K562 (cell line): Measurements from ENCODE around the gene EXD2. TPM values are rescaled to one million over a fixed set of nuclear protein-coding genes. Genes with fewer than 3 reads are reported as not detected.

Source experiments
- ATAC-seq: fragments of 200-7000 bp; cut with Tn5 transposase; 3 replicates; pipeline ENCODE4 v1.9.1; 2020; ENCODE audit warnings: moderate library complexity
- BruUV-seq: library from RNA; stranded (reverse); fragments of 400-500 nt; replicated peaks from 2 replicates; lab custom pipeline; 2021; lab: Mats Ljungman, UMichigan
- CTCF ChIA-PET: fragments of 300-600 bp; formaldehyde crosslinking; extraction: SDS; loops from one replicate; lab custom pipeline; 2021; ENCODE audit warnings: low intra/inter-chr PET ratio; lab: Yijun Ruan, JAX
- POLR2A ChIA-PET: fragments of 300-600, 350-650 bp; sonication (Branson Sonifier 250); formaldehyde crosslinking; extraction: SDS; loops from one replicate; lab custom pipeline; 2021; ENCODE audit warnings: antibody characterized with exemption, inconsistent platforms; lab: Yijun Ruan, JAX
- DNase-seq, 4 experiments: peaks; one replicate each; pipeline versions ENCODE4 v3.0.0 to v3.0.0-alpha.2; 2011 to 2018; ENCODE audit warnings: low spot score in 3 of 4, mixed read lengths in 3 of 4; ENCODE audit errors: extremely low read depth in 1 of 4
- FAIRE-seq: peaks from 2 replicates; lab custom pipeline; 2011; peaks lifted over from hg19 to GRCh38; lab: Jason Lieb, UNC
- H2AFZ ChIP-seq: 2 replicates; pipeline ENCODE4 v1.6.0; 2011; ENCODE audit warnings: low read depth, low read length, control low read depth, inconsistent platforms
- H3K27ac ChIP-seq: fragments of 200-600 bp; 3 replicates; pipeline ENCODE4 v1.8.0; 2011; ENCODE audit warnings: low read depth, mild to moderate bottlenecking, control low read depth, inconsistent platforms, low read length, moderate library complexity, mixed read lengths; ENCODE audit errors: extremely low read depth
- H3K27me3 ChIP-seq, 2 experiments: fragments of 300-600 bp in 1 of 2; 2 replicates in 1 of 2; 3 replicates in 1 of 2; pipeline versions ENCODE4 v1.6.0 to v1.8.0; 2011; ENCODE audit warnings: inconsistent platforms in 2 of 2, low read length in 2 of 2, mild to moderate bottlenecking in 1 of 2, mixed read lengths in 1 of 2, moderate library complexity in 1 of 2; ENCODE audit not compliant: control insufficient read depth in 2 of 2, insufficient read depth in 2 of 2
- H3K36me3 ChIP-seq: fragments of 300-600 bp; 3 replicates; pipeline ENCODE4 v1.8.0; 2011; ENCODE audit warnings: mild to moderate bottlenecking, low read length, inconsistent platforms; ENCODE audit not compliant: control insufficient read depth, insufficient read depth
- H3K4me1 ChIP-seq, 2 experiments: fragments of 200-600 bp in 1 of 2; replicated peaks in 1 of 2; 2 replicates in 1 of 2; 3 replicates in 1 of 2; pipeline versions ENCODE4 v1.5.1 to v1.8.0; 2011; ENCODE audit warnings: inconsistent platforms in 2 of 2, low read length in 2 of 2, mild to moderate bottlenecking in 1 of 2, mixed read lengths in 1 of 2, moderate library complexity in 1 of 2; ENCODE audit not compliant: control insufficient read depth in 2 of 2, insufficient read depth in 2 of 2
- H3K4me2 ChIP-seq: 2 replicates; pipeline ENCODE4 v1.6.1; 2011; ENCODE audit warnings: low read length, control low read depth, inconsistent platforms, mixed read lengths; ENCODE audit not compliant: insufficient read depth
- H3K4me3 ChIP-seq: fragments of 200-600 bp; sonication (generic), shearing (Covaris generic); 2 replicates; pipeline ENCODE4 v1.5.1; 2016; ENCODE audit warnings: control low read depth, inconsistent platforms
- H3K79me2 ChIP-seq: fragments of 200-600 bp; 3 replicates; pipeline ENCODE4 v1.8.0; 2011; ENCODE audit warnings: low read length, inconsistent platforms; ENCODE audit not compliant: control insufficient read depth, insufficient read depth
- H3K9ac ChIP-seq, 2 experiments: 2 replicates each; pipeline versions ENCODE4 v1.6.0 to v1.6.1; 2011; ENCODE audit warnings: low read depth in 2 of 2, low read length in 2 of 2, control low read depth in 1 of 2, inconsistent platforms in 1 of 2, mild to moderate bottlenecking in 1 of 2, mixed read lengths in 1 of 2; ENCODE audit not compliant: insufficient read depth in 1 of 2
- H3K9me1 ChIP-seq: one replicate; pipeline ENCODE4 v1.6.0; 2011; ENCODE audit warnings: inconsistent platforms, mild to moderate bottlenecking, low read length, moderate library complexity; ENCODE audit not compliant: control insufficient read depth, insufficient read depth
- H3K9me3 ChIP-seq: replicated peaks from 2 replicates; pipeline ENCODE4 v1.5.1; 2011; ENCODE audit warnings: low read depth, low read length, inconsistent platforms; ENCODE audit not compliant: control insufficient read depth, insufficient read depth
- H4K20me1 ChIP-seq: replicated peaks from 2 replicates; pipeline ENCODE4 v1.6.1; 2011; ENCODE audit warnings: low read length, inconsistent platforms, mixed read lengths; ENCODE audit not compliant: control insufficient read depth, insufficient read depth
- BRCA1 ChIP-seq, 2 experiments: fragments of 450-650 bp in 1 of 2; sonication (generic) in 1 of 2; formaldehyde crosslinking in 1 of 2; IDR thresholded peaks; 2 replicates each; pipeline versions ENCODE4 v1.5.0 to v1.6.1; 2017 to 2020; ENCODE audit warnings: mild to moderate bottlenecking in 1 of 2, missing genetic modification reagents in 1 of 2
- DPF2 ChIP-seq: fragments of 450-650 bp; IDR thresholded peaks from 2 replicates; pipeline ENCODE4 v1.6.1; 2016
- HMG20A ChIP-seq: fragments of 450-650 bp; formaldehyde crosslinking; conservative IDR thresholded peaks from 2 replicates; pipeline ENCODE4 v1.4.0; 2020; ENCODE audit warnings: mild to moderate bottlenecking, mixed read lengths
- RBM17 ChIP-seq: fragments of 200-400 bp; formaldehyde crosslinking; IDR thresholded peaks from 2 replicates; pipeline ENCODE4 v1.6.1; 2017; ENCODE audit warnings: low read depth, mild to moderate bottlenecking, low read length, borderline replicate concordance
- RFX7 ChIP-seq: fragments of 250-450 bp; sonication (Bioruptor Pico); IDR thresholded peaks from 2 replicates; pipeline ENCODE4 v1.5.1; 2021; ENCODE audit warnings: mild to moderate bottlenecking
- SNIP1 ChIP-seq: fragments of 450-650 bp; IDR thresholded peaks from 2 replicates; pipeline ENCODE4 v1.7.1; 2017; ENCODE audit warnings: low read depth, mild to moderate bottlenecking
- SRSF1 ChIP-seq: fragments of 200-400 bp; formaldehyde crosslinking; IDR thresholded peaks from 2 replicates; pipeline ENCODE4 v1.6.1; 2017; ENCODE audit warnings: mild to moderate bottlenecking, low read depth, low read length, moderate library complexity
- SUPT5H ChIP-seq: fragments of 450-650 bp; IDR thresholded peaks from 2 replicates; pipeline ENCODE4 v1.6.1; 2016
- TEAD1 ChIP-seq, 2 experiments: fragments of 450-650 bp in 1 of 2; sonication (generic) in 1 of 2; formaldehyde crosslinking; IDR thresholded peaks; 2 replicates each; pipeline versions ENCODE4 v1.4.0 to v1.8.0; 2020 to 2022; ENCODE audit warnings: mild to moderate bottlenecking in 2 of 2, missing genetic modification reagents in 1 of 2
- TFAM ChIP-seq: fragments of 250-450 bp; sonication (Bioruptor Pico); conservative IDR thresholded peaks from 2 replicates; pipeline ENCODE4 v1.5.0; 2021; ENCODE audit warnings: mild to moderate bottlenecking, moderate library complexity
- TSHZ1 ChIP-seq: fragments of 250-450 bp; sonication (Bioruptor Pico); IDR thresholded peaks from 2 replicates; pipeline ENCODE4 v1.4.0; 2020; ENCODE audit warnings: mild to moderate bottlenecking, moderate library complexity
- ZNF143 ChIP-seq: sonication (generic); formaldehyde crosslinking; IDR thresholded peaks from 2 replicates; pipeline ENCODE4 v1.9.0; 2022; ENCODE audit warnings: mild to moderate bottlenecking, missing genetic modification reagents
- ZSCAN29 ChIP-seq: fragments of 450-650 bp; IDR thresholded peaks from 2 replicates; pipeline ENCODE4 v1.6.1; 2017
- WGBS: fragments of 100-300 bp; shearing (Covaris generic); methylation state at CpG from one replicate; pipeline ENCODE4 v1.1.6; 2016; ENCODE audit warnings: low coverage, mixed read lengths; ENCODE audit not compliant: insufficient coverage; ENCODE audit errors: missing lambda C conversion rate; 5-methylcytosine and 5-hydroxymethylcytosine counted together
- in situ Hi-C: fragments of 300-500 bp; cut with MboI; formaldehyde crosslinking; loops from 4 replicates; pipeline ENCODE4 v1.15.0; 2018; ENCODE audit warnings: inconsistent platforms, mixed read lengths
- intact Hi-C: fragments of 100-400 bp; cut with micrococcal nuclease; formaldehyde crosslinking; loops from 2 replicates; pipeline ENCODE4 v1.14.2; 2022
- polyA plus RNA-seq, 8 experiments: library from polyadenylated mRNA; depleted of rRNA in 4 of 8; stranded (reverse) in 5 of 8; unstranded in 3 of 8; fragments of >200 nt; fragmentation: Nextera tagmentation in 2 of 8; fragmentation: Illumina TruSeq in 1 of 8; extraction: Ambion mirVana in 2 of 8; extraction: Trizol in 1 of 8; gene quantifications; 2 replicates each; pipeline versions ENCODE4 v1.2.1 to v1.2.3, GENCODE V29; 2011 to 2014; ENCODE audit warnings: inconsistent platforms in 1 of 8, missing spikeins in 1 of 8
- total RNA-seq, 7 experiments: library from RNA; depleted of rRNA in 6 of 7; stranded (reverse); fragments of >200 nt in 6 of 7; fragmentation: Illumina TruSeq in 2 of 7; extraction: Trizol in 2 of 7; gene quantifications; 2 replicates each; pipeline versions ENCODE4 v1.2.1 to v1.2.3, GENCODE V29; 2011 to 2021; ENCODE audit warnings: low replicate concordance in 1 of 7

Gene EXD2
- total and polyA plus RNA-seq, 9 of the 15 experiments (the other 6 are each of a cell fraction or from before 2014, with no cell fraction given): 1.6 to 7.5 (median 3.7) TPM

DNA sequence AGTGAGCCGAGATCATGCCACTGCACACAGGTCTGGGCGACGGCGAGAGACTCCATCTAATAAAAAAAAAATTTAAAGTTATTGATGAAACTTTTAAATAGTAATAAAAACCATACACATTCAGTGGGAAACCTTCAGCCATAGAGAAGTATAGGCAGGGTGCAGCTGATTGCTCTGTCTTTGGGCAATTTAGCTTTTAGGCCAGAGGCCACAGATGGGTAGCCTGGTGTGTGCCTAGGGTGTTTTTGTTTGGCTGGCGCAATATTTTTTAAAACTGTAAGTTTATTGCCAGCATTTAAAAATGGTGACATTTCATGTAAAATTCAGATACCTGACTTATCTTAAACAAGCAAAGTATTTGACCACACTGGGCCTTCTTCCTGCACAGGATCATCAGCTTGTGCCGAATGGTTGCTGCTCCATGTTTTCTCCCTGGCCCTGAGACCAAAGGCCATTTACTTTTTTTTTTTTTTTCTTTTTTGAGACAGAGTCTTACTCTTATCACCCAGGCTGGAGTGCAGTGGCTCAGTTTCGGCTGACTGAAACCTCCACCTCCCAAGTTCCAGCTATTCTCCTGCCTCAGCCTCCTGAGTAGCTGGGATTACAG, 16.2 kb downstream of the EXD2 start:
- no TSS peak for BruUV-seq
- intact Hi-C loops (no loop called here), in situ Hi-C loops (no loop called here)
- Histone ChIP-seq H3K79me2 (no peaks in the 10 kb centered on the region), H3K27me3 (no peaks in the 10 kb centered on the region), H3K9me1 (no peaks in the 10 kb centered on the region), H3K9ac (no peak overlapping the region), H3K9me3 (no peaks in the 10 kb centered on the region), H3K4me2 (no peak overlapping the region), H4K20me1 (no peaks in the 10 kb centered on the region), H2AFZ (no peak overlapping the region), H3K4me1 (no peaks in the 10 kb centered on the region), H3K27ac (no peak overlapping the region), H3K36me3 (no peaks in the 10 kb centered on the region), H3K4me3 (no peak overlapping the region)
- ChIA-PET POLR2A (no interaction called here), CTCF (no interaction called here)
- 90% methylated on average over 6 of the region's 7 CpGs for WGBS
- FAIRE-seq (no peak), ATAC-seq (no peak), DNase-seq (no peak)
- TF ChIP-seq RBM17 (no peak), BRCA1 (IDR thresholded peaks at IDR 0.05) (no peak), BRCA1 (CRISPR knock-in tag; IDR thresholded peaks at IDR 0.05) (no peak), TFAM (CRISPR knock-in tag) (no peak), TSHZ1 (CRISPR knock-in tag) (no peak), SNIP1 (no peak), RFX7 (no peak), ZNF143 (no peak), HMG20A (CRISPR knock-in tag) (no peak), TEAD1 (CRISPR knock-in tag; IDR thresholded peaks at IDR 0.05) (no peak), SUPT5H (no peak), ZSCAN29 (no peak), SRSF1 (no peak), DPF2 (no peak)
